Breast epithelium (tissue), 4 donors: Measurements from ENCODE around the gene COX5B. TPM values are rescaled to one million over a fixed set of nuclear protein-coding genes. Genes with fewer than 3 reads are reported as not detected.
"Not testable (repeated sequence)": the region's sequence is repeated elsewhere in the genome, so short reads cannot be mapped to it uniquely, and the experiment has no call there.

Experiments
- DNase-seq, 2 donors: peaks; one replicate each; pipeline ENCODE4 v3.0.0-alpha.2; 2019; ENCODE audit warnings: low spot score in 2 of 2
- H3K27ac ChIP-seq, 2 donors: fragments of 200-600 bp; sonication (generic) in 1 of 2; one replicate each; pipeline ENCODE4 v1.5.1; 2016 to 2019; ENCODE audit warnings: mild to moderate bottlenecking in 1 of 2
- H3K27me3 ChIP-seq, 2 donors: fragments of 200-600 bp; sonication (generic) in 1 of 2; one replicate each; pipeline versions ENCODE4 v1.5.1 to v1.6.0; 2017 to 2019; ENCODE audit warnings: control low read depth in 1 of 2, mild to moderate bottlenecking in 1 of 2
- H3K36me3 ChIP-seq: fragments of 200-600 bp; one replicate; pipeline ENCODE4 v1.5.1; 2019
- H3K4me1 ChIP-seq, 2 donors: fragments of 200-600 bp; sonication (generic); one replicate each; pipeline ENCODE4 v1.5.1; 2016 to 2019; ENCODE audit warnings: control low read depth in 1 of 2
- H3K4me3 ChIP-seq, 3 donors: fragments of 200-600 bp; sonication (generic); 1 replicate in 2 of 3; 2 replicates in 1 of 3; pipeline ENCODE4 v1.5.1; 2016 to 2019; ENCODE audit warnings: mild to moderate bottlenecking in 3 of 3, moderate library complexity in 2 of 3
- H3K9me3 ChIP-seq, 2 donors: fragments of 200-600 bp; sonication (generic) in 1 of 2; one replicate each; pipeline ENCODE4 v1.5.1; 2016 to 2019; ENCODE audit warnings: control low read depth in 1 of 2
- POLR2A ChIP-seq: fragments of 450-650 bp; IDR thresholded peaks from one replicate; pipeline ENCODE4 v1.6.1; 2016; ENCODE audit warnings: antibody characterized with exemption, mild to moderate bottlenecking, moderate library complexity
- POLR2AphosphoS5 ChIP-seq, 3 donors: sonication (generic); formaldehyde crosslinking; IDR thresholded peaks; one replicate each; pipeline ENCODE4 v1.6.1; 2017; ENCODE audit warnings: antibody characterized with exemption in 3 of 3
- intact Hi-C: fragments of 100-400 bp; cut with DNase I; formaldehyde crosslinking; loops from one replicate; pipeline ENCODE4 v1.15.1; 2023; ENCODE audit warnings: low total_unique reads
- total RNA-seq, 3 donors: library from RNA; depleted of rRNA; stranded (reverse); fragments of >200 nt; gene quantifications; one replicate each; pipeline ENCODE4 v1.1.0, GENCODE V29; 2016
- TF ChIP-seq, protein P1 (sequence below), 3 donors: fragments of 450-650 bp; IDR thresholded peaks; one replicate each; pipeline ENCODE4 v1.5.1; 2016 to 2017; ENCODE audit warnings: antibody characterized with exemption in 3 of 3, mild to moderate bottlenecking in 3 of 3, moderate library complexity in 3 of 3

COX5B gene
- total RNA-seq, 3 donors from 2014 or later, result 352 to 396 (median 362) TPM

DNA sequence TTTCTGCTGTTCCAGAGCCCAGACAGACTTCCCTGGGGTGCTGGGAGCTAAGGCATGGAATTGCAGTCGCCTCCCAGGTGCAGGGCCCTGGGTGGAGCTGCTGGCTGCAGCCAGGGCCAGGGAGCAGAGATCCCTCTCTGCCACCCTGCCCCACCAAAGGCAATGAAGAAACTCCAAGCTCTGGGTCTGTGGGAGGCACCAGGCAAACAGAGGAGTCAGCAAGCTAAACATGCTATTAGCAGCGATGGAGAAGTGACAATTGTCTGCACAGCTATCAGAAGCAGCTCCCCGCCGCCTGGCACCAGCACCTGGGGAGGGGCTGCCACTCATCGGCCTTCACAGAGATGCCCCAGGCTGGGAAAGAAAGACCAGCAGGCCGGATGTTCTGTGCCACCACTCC, 28.0 kb upstream of the COX5B start:
- intact Hi-C loops, result no loop called here
- H3K27me3 ChIP-seq, result no peaks in the 10 kb centered on the region
- H3K4me3 ChIP-seq, result no peak overlapping the region
- no peaks in the 10 kb centered on the region for H3K36me3 ChIP-seq
- DNase-seq, result no peak
- H3K4me1 ChIP-seq, result no peaks in the 10 kb centered on the region
- no peak for TF ChIP-seq POLR2AphosphoS5 (IDR thresholded peaks at IDR 0.05)
- TF ChIP-seq POLR2A, result no peak
- TF ChIP-seq, protein P1, sequence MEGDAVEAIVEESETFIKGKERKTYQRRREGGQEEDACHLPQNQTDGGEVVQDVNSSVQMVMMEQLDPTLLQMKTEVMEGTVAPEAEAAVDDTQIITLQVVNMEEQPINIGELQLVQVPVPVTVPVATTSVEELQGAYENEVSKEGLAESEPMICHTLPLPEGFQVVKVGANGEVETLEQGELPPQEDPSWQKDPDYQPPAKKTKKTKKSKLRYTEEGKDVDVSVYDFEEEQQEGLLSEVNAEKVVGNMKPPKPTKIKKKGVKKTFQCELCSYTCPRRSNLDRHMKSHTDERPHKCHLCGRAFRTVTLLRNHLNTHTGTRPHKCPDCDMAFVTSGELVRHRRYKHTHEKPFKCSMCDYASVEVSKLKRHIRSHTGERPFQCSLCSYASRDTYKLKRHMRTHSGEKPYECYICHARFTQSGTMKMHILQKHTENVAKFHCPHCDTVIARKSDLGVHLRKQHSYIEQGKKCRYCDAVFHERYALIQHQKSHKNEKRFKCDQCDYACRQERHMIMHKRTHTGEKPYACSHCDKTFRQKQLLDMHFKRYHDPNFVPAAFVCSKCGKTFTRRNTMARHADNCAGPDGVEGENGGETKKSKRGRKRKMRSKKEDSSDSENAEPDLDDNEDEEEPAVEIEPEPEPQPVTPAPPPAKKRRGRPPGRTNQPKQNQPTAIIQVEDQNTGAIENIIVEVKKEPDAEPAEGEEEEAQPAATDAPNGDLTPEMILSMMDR (IDR thresholded peaks at IDR 0.05), result no peak
- H3K27ac ChIP-seq, result no peak overlapping the region
- H3K9me3 ChIP-seq, result no peaks in the 10 kb centered on the region

DNA sequence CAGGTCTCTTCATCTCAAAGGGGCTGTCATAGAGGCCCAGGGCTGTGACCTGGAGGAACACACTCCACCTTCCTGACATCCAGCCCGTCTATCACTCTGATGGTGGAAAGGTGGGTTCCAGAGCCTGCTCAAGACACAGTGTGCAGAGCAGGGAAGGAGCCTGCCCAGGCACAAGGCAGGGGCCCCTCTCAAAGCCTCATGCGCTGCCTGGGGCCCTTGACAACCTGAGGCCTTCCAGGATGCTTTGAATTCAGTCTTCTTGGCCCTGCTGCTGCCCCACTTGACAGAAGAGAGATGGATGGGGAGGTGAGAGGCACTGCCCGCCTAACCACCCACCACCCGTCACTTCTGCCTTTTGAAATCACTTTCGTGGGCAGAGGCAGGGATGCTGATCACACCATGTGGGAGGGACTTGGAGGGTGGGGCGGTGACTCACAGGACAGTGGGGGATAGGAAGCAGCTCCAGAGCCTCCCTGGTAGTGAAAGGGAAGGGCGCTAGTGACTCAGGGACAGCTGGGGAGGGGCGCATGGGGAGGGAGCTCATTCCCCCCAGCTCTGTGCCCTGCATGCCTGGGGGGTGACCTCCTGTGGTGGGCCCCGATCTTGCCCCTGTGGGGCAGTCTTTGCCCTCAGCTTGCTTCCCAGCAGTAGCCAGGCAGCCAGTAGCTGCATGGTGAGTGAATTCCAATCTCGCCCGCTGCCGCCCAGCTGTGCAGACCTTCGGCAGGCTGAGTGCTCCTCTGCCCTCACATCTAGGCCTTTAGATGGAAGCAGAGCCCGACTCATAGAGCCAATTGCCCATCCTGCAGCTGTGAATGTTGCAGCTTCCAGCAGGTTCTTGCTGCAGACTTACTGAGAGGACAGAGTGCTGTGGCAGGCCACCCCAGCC, 26.7 kb upstream of the COX5B start:
- H3K27ac ChIP-seq, H3K36me3 ChIP-seq, H3K27me3 ChIP-seq, H3K9me3 ChIP-seq, DNase-seq, H3K4me1 ChIP-seq, intact Hi-C loops, H3K4me3 ChIP-seq: not testable (repeated sequence)

DNA sequence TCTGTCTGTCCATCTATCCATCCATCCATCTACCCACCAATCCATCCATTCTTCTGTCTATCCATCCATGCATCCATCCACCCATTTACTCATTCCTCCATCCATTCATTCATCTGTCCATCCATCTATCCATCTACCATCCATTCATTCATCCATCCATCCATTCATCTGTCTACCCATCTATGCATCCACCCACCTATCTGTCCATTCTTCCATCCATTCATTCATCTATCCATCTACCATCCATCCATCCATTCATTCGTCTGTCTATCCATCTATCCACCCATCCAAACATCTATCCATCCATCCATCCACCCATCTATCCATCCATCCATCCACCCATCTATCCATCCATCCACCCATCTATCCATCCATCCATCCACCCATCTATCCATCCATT, 25.4 kb upstream of the COX5B start:
- H3K36me3 ChIP-seq, DNase-seq, intact Hi-C loops: not testable (repeated sequence)

DNA sequence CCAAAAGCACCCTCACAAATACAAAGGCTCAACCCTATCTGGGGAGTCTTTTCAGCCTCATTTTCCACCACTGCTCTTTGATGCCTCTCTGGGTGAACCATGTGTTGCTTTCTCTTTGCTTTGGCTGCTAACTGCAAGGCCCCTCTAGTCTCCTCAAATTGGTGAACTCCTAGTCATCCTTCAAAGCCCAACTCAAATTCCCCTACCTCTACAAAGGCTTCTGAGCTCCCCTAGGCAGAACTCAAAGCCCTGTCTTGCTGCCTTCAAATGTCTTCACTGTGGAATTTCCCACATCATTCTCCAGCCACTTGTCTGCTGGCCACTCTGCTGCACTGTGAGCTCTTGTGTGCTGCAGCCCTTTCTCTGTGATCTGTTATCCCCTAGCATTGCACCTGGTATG, 22.9 kb upstream of the COX5B start:
- DNase-seq, H3K4me3 ChIP-seq, H3K36me3 ChIP-seq, H3K4me1 ChIP-seq, H3K9me3 ChIP-seq, H3K27me3 ChIP-seq, H3K27ac ChIP-seq, intact Hi-C loops: not testable (repeated sequence)

More for the DNA sequence above, 25.4 kb upstream of the COX5B start:
- not testable (repeated sequence) for H3K9me3 ChIP-seq, H3K27ac ChIP-seq, H3K27me3 ChIP-seq, H3K4me3 ChIP-seq, H3K4me1 ChIP-seq

DNA sequence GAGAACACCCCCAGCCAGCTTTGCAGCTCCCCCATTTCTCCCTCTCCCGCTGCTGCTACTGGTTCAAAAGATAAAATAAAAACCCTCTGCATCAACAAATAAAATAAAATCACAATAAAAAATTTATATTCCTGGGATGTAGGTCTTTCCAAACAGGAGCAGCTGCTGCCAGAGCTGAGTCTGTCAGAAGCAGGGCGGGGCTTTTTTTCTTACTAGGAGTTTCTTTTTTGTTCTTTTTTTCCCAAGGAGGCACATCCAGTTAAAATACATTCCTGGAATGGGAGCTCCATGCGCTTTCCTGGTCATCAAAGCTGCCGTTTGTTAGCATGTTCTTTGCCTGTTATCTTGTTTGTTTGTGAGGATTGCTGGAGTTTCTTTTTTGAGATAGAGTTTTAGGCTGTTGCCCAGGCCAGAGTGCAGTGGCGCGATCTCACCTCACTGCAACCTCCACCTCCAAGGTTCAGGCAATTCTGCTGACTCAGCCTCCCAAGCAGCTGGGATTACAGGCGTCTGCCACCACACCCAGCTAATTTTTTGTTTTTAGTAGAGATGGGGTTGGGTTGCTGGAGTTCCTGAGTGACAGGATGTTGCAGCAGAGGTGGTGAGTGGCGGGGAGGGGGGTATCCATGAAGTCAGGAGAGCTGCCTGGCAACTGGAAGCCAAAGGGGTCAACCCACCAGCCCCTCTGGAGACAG, 20.4 kb upstream of the COX5B start:
- not testable (repeated sequence) for DNase-seq

DNA sequence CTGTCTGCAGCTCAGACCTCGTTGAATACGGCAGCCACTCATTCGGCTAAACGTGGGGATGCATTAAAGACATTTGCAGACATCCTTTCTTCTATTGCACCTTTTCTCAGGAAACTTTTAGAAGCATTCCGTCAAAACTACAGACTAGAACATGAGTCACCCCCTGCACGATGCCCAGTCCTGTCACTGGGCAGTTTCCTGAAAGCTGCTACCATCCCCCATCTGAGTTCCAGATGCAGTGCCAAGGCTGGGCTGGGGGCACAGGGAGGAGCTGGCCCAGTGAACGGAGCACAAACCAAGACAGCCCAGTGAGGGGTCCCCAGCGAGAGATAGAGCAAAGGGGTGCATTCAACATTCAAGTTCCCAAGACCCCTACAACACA, 19.8 kb upstream of the COX5B start:
- intact Hi-C loops, H3K36me3 ChIP-seq, H3K27ac ChIP-seq, H3K4me3 ChIP-seq, H3K4me1 ChIP-seq, H3K9me3 ChIP-seq, H3K27me3 ChIP-seq, DNase-seq: not testable (repeated sequence)

More for the DNA sequence above, 20.4 kb upstream of the COX5B start:
- H3K4me3 ChIP-seq, H3K27me3 ChIP-seq, intact Hi-C loops, H3K36me3 ChIP-seq, H3K27ac ChIP-seq, H3K9me3 ChIP-seq, H3K4me1 ChIP-seq: not testable (repeated sequence)

DNA sequence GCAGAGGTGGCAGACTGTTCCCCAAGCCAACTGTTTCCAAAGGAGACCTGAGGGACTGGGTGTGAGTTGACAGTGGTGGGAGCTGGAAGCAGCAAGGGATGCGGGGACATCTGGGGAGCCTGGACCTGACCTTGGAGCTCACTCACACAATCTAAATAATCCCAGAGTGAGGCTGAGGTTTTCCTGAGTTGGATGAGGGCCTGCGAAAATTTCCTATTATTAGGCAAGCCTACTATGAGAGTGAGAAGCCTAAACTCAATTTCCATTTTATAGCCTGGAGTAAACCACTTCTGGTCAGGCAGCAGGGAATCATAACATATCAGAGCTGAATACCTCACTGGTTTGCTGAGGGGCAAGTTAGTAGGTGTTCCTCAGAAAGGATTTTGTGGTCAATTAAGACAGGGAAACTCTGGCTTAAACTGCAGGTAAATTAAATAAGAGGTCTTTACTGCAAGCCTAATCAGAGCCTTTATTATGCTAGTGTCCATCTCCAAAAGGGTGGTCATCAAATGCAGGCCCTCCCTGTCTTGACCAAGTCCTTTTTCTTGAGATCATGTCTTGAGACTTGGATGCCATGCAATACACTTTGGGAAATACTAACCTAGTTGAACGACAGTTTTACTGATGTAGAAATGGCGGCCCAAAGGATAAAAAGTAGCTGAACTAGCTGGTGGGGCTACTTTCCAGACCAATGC, 1.7 kb upstream of the COX5B start:
- no peak for DNase-seq
- H3K27me3 ChIP-seq, result no peaks in the 10 kb centered on the region
- H3K9me3 ChIP-seq, result no peaks in the 10 kb centered on the region
- H3K27ac ChIP-seq, result peak overlapping the region in 1 of 2 donors; percentile 95
- H3K36me3 ChIP-seq, result no peaks in the 10 kb centered on the region
- peaks cover 0 to 5% of the 10 kb centered on the region in 2 donors for H3K4me1 ChIP-seq
- H3K4me3 ChIP-seq, result no peak overlapping the region
- intact Hi-C loops, result loop anchor here (10.0 kb wide), 1 partner anchor 831 kb away; no protein-coding TSS in a partner anchor
- TF ChIP-seq, protein P1 (IDR thresholded peaks at IDR 0.05), result no peak
- TF ChIP-seq POLR2AphosphoS5 (IDR thresholded peaks at IDR 0.05) (no peak), POLR2A (no peak)
